Natural killer cell (primary cell): Measurements from ENCODE around the gene HYDIN. TPM values are rescaled to one million over a fixed set of nuclear protein-coding genes. Genes with fewer than 3 reads are reported as not detected.

Experiments
- ATAC-seq, 3 donors: fragments of 150-1000 bp in 2 of 3; fragments of 200-7000 bp in 1 of 3; cut with Tn5 transposase; 1 replicate in 1 of 3; 2 replicates in 2 of 3; pipeline ENCODE4 v1.10.0; 2021; ENCODE audit warnings: mild to moderate bottlenecking in 2 of 3, moderate library complexity in 2 of 3
- DNase-seq, 2 donors: peaks; one replicate each; pipeline versions ENCODE4 v3.0.0 to v3.0.0-alpha.2; 2013 to 2021; ENCODE audit warnings: mixed read lengths in 1 of 2
- H3K27ac ChIP-seq: one replicate; pipeline ENCODE4 v1.5.1; 2013; ENCODE audit warnings: mild to moderate bottlenecking, low read length
- H3K27me3 ChIP-seq: one replicate; pipeline ENCODE4 v1.6.1; 2013; ENCODE audit warnings: low read length; ENCODE audit not compliant: control insufficient read depth, insufficient read depth
- H3K36me3 ChIP-seq: one replicate; pipeline ENCODE4 v1.6.1; 2013; ENCODE audit warnings: low read length; ENCODE audit not compliant: control insufficient read depth, insufficient read depth
- H3K4me1 ChIP-seq: one replicate; pipeline ENCODE4 v1.6.1; 2013; ENCODE audit warnings: low read length; ENCODE audit not compliant: control insufficient read depth, insufficient read depth
- H3K4me3 ChIP-seq: one replicate; pipeline ENCODE4 v1.5.1; 2013; ENCODE audit warnings: low read length
- H3K9me3 ChIP-seq: one replicate; pipeline ENCODE4 v1.6.1; 2013; ENCODE audit warnings: low read length; ENCODE audit not compliant: control insufficient read depth, insufficient read depth
- H3K27ac Mint-ChIP-seq, 2 donors: one replicate each; pipeline ENCODE4 v1.8.0; 2022; ENCODE audit warnings: mild to moderate bottlenecking in 2 of 2, mixed read lengths in 2 of 2, moderate library complexity in 1 of 2
- H3K27me3 Mint-ChIP-seq, 2 donors: one replicate each; pipeline ENCODE4 v1.8.0; 2022; ENCODE audit warnings: low read depth in 2 of 2, mixed read lengths in 2 of 2
- H3K36me3 Mint-ChIP-seq: one replicate; pipeline ENCODE4 v1.8.0; 2022; ENCODE audit warnings: mixed read lengths
- H3K4me1 Mint-ChIP-seq, 2 donors: one replicate each; pipeline ENCODE4 v1.8.0; 2022; ENCODE audit warnings: mixed read lengths in 2 of 2
- H3K4me3 Mint-ChIP-seq: one replicate; pipeline ENCODE4 v1.8.0; 2022; ENCODE audit warnings: mild to moderate bottlenecking, moderate library complexity, mixed read lengths
- H3K9me3 Mint-ChIP-seq, 2 donors: one replicate each; pipeline ENCODE4 v1.8.0; 2022; ENCODE audit warnings: mixed read lengths in 2 of 2
- CTCF ChIP-seq: fragments of 200-600 bp; IDR thresholded peaks from one replicate; pipeline ENCODE4 v1.8.0; 2022; ENCODE audit warnings: antibody characterized with exemption
- WGBS: methylation state at CpG from one replicate; pipeline ENCODE4 v1.1.7; 2013; ENCODE audit warnings: missing lambda C conversion rate; ENCODE audit not compliant: insufficient coverage; 5-methylcytosine and 5-hydroxymethylcytosine counted together
- intact Hi-C: fragments of 100-400 bp; cut with micrococcal nuclease; formaldehyde crosslinking; loops from one replicate; pipeline ENCODE4 v1.14.2; 2022
- total RNA-seq, 4 donors: library from RNA; stranded (reverse); fragments of 120-200 nt in 1 of 4; gene quantifications; one replicate each; pipeline versions ENCODE4 v1.2.3 to v1.2.4, GENCODE V29; 2013 to 2022

The HYDIN gene
- total RNA-seq, 3 donors from 2014 or later (not counting 1 experiment from before 2014, with no cell fraction given): 0.43 to 1.1 (median 0.82) TPM

DNA sequence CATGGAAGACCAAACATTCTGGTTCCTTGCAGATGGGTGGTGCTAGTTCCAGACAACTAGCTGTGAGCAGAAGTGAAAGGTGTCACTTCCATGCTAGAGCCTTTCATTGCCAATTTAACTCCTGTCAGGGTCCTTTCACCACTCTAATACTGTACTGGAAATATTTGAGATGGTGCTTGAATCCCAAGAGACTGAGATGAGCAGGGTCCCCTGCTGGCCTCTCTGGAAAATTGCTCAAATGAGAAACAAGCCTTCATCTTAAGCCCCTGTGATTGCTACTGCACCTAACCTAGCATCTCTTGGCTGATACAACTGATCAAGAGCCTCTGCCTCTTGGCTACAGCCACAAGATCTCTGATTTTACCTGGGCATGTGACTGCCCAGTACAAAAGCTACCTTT, 422.2 kb downstream of the HYDIN start:
- Histone ChIP-seq H3K4me3 (no peak overlapping the region), H3K36me3 (no peaks in the 10 kb centered on the region), H3K27me3 (peaks cover 2% of the 10 kb centered on the region), H3K4me1 (no peaks in the 10 kb centered on the region), H3K27ac (no peak overlapping the region), H3K9me3 (no peaks in the 10 kb centered on the region)
- intact Hi-C loops: no loop called here
- no peaks in the 10 kb centered on the region for H3K4me1 Mint-ChIP-seq
- ATAC-seq (no peak), DNase-seq (no peak)
- H3K9me3 Mint-ChIP-seq: no peaks in the 10 kb centered on the region
- H3K36me3 Mint-ChIP-seq: no peaks in the 10 kb centered on the region
- no peak overlapping the region for H3K4me3 Mint-ChIP-seq
- TF ChIP-seq CTCF: no peak
- no peak overlapping the region for H3K27ac Mint-ChIP-seq
- peaks cover 15 to 28% of the 10 kb centered on the region in 2 donors for H3K27me3 Mint-ChIP-seq

DNA sequence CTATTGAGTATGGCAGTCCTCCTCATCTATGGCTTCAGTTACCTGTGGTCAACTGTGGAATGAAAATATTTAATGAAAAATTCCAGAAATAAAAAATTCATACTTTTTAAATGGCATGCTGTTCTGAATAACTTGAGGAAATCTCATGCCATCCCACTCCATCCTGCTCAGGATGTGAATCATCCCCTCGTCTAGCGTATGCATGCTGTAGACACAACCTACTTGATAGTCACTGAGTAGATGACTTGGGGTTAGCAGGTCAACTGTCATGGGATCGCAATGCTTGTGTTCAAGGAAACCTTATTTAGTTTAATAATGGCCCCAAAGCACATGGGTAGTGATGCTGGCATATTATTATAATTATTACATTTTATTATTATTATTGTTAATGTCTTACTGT, 424.7 kb downstream of the HYDIN start:
- Histone ChIP-seq H3K4me3 (no peak overlapping the region), H3K27ac (no peak overlapping the region), H3K36me3 (no peaks in the 10 kb centered on the region), H3K27me3 (peaks cover 2% of the 10 kb centered on the region), H3K4me1 (peaks cover 3% of the 10 kb centered on the region), H3K9me3 (no peaks in the 10 kb centered on the region)
- H3K4me1 Mint-ChIP-seq: peaks cover 0 to 5% of the 10 kb centered on the region in 2 donors
- H3K4me3 Mint-ChIP-seq: no peak overlapping the region
- 92% methylated on average over 3 of the region's 3 CpGs for WGBS
- no peak overlapping the region for H3K27ac Mint-ChIP-seq
- DNase-seq (no peak), ATAC-seq (no peak)
- H3K27me3 Mint-ChIP-seq: peaks cover 14 to 28% of the 10 kb centered on the region in 2 donors
- no peaks in the 10 kb centered on the region for H3K36me3 Mint-ChIP-seq
- intact Hi-C loops: no loop called here
- TF ChIP-seq CTCF: no peak
- H3K9me3 Mint-ChIP-seq: no peaks in the 10 kb centered on the region

- peaks cover 6% of the 10 kb centered on the region for H3K4me1 ChIP-seq
- intact Hi-C loops: no loop called here
- no peaks in the 10 kb centered on the region for H3K9me3 ChIP-seq
- WGBS: 72% methylated on average over 6 of the region's 6 CpGs
- H3K36me3 Mint-ChIP-seq: no peaks in the 10 kb centered on the region
- no peak for TF ChIP-seq CTCF
- H3K9me3 Mint-ChIP-seq: no peaks in the 10 kb centered on the region
- no peak overlapping the region for H3K27ac Mint-ChIP-seq
- H3K4me3 Mint-ChIP-seq: no peak overlapping the region
- DNase-seq (no peak), ATAC-seq (no peak)
- no peak overlapping the region for H3K27ac ChIP-seq
- H3K4me1 Mint-ChIP-seq: peaks cover 3 to 8% of the 10 kb centered on the region in 2 donors
- no peak overlapping the region for H3K4me3 ChIP-seq
- peaks cover 2% of the 10 kb centered on the region for H3K27me3 ChIP-seq
- H3K36me3 ChIP-seq: no peaks in the 10 kb centered on the region
- peaks cover 11 to 27% of the 10 kb centered on the region in 2 donors for H3K27me3 Mint-ChIP-seq
Observed at GRCh38 chr16:70805380-70805779, 425.1 kb downstream of the HYDIN start.

DNA sequence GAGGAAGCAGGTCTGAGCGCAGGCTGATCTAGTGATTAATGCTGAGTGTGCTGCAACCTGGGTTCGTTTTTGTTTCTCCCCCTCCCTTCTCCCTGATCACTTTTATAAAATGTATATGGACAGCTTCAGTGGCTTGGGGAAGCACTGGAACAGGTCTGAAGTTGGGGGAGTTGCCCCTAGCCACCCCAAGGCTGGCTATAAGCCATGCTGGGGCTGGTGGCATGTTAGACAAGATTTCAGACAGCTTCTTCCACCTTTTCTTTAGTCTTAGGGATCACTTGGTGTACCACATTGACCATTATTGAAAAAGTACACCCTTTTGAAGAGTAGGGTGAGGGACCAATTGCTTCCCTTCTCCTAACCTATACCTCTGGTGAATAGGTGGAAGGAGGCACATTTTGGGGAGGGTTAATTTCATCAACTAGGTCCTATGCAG, 425.8 kb downstream of the HYDIN start:
- peaks cover 5 to 20% of the 10 kb centered on the region in 2 donors for H3K27me3 Mint-ChIP-seq
- H3K4me1 ChIP-seq: peaks cover 10% of the 10 kb centered on the region
- H3K9me3 ChIP-seq: no peaks in the 10 kb centered on the region
- H3K27me3 ChIP-seq: peaks cover 2% of the 10 kb centered on the region
- peaks cover 9 to 14% of the 10 kb centered on the region in 2 donors for H3K4me1 Mint-ChIP-seq
- TF ChIP-seq CTCF: no peak
- ATAC-seq (no peak), DNase-seq (no peak)
- intact Hi-C loops: no loop called here
- no peak overlapping the region for H3K4me3 Mint-ChIP-seq
- H3K9me3 Mint-ChIP-seq: no peaks in the 10 kb centered on the region
- no peak overlapping the region for H3K4me3 ChIP-seq
- no peaks in the 10 kb centered on the region for H3K36me3 Mint-ChIP-seq
- 100% methylated on average over 1 of the region's 2 CpGs for WGBS
- no peaks in the 10 kb centered on the region for H3K36me3 ChIP-seq
- H3K27ac ChIP-seq: no peak overlapping the region
- no peak overlapping the region for H3K27ac Mint-ChIP-seq
